Measurements from ENCODE around the gene ME3. TPM values are rescaled to one million over a fixed set of nuclear protein-coding genes. Genes with fewer than 3 reads are reported as not detected.

Gene ME3
- total RNA-seq, 3 donors from 2014 or later = 29.3 to 51.2 (median 31.8) TPM

- H3K4me3 ChIP-seq = no peak overlapping the region
- intact Hi-C loops (cut with DNase I, micrococcal nuclease) = no loop called here
- TF ChIP-seq CTCF (IDR thresholded peaks at IDR 0.05) = no peak
- H3K9me3 ChIP-seq = no peaks in the 10 kb centered on the region
- no peaks in the 10 kb centered on the region for H3K4me1 ChIP-seq (ENCODE audit: low read depth)
- ATAC-seq (peak; percentile 49), DNase-seq (peak in 1 of 3 donors; percentile 14)
- H3K36me3 ChIP-seq (ENCODE audit: low read depth) = no peaks in the 10 kb centered on the region
Measured at GRCh38 chr11:86486261-86487030, 186.0 kb downstream of the ME3 start.

GRCh38 chr11:86484795-86485166 is 187.6 kb downstream of the ME3 start:
- ATAC-seq (no peak), DNase-seq (no peak)
- intact Hi-C loops (cut with DNase I, micrococcal nuclease) = no loop called here
- H3K9me3 ChIP-seq = no peaks in the 10 kb centered on the region
- H3K4me3 ChIP-seq = no peak overlapping the region
- no peaks in the 10 kb centered on the region for H3K4me1 ChIP-seq (ENCODE audit: low read depth)
- TF ChIP-seq CTCF (IDR thresholded peaks at IDR 0.05) = no peak
- no peaks in the 10 kb centered on the region for H3K36me3 ChIP-seq (ENCODE audit: low read depth)

- Histone ChIP-seq H3K4me3 (no peak overlapping the region), H3K9me3 (no peaks in the 10 kb centered on the region), H3K36me3 (ENCODE audit: low read depth) (no peaks in the 10 kb centered on the region), H3K4me1 (ENCODE audit: low read depth) (no peaks in the 10 kb centered on the region)
- no peak for DNase-seq
- peak; percentile 35 for ATAC-seq
- intact Hi-C loops (cut with DNase I, micrococcal nuclease) = no loop called here
- TF ChIP-seq CTCF (IDR thresholded peaks at IDR 0.05) = no peak
Measured at GRCh38 chr11:86483940-86484794, 188.2 kb downstream of the ME3 start.

- Histone ChIP-seq H3K4me3 (no peak overlapping the region), H3K36me3 (ENCODE audit: low read depth) (no peaks in the 10 kb centered on the region), H3K4me1 (ENCODE audit: low read depth) (no peaks in the 10 kb centered on the region), H3K9me3 (no peaks in the 10 kb centered on the region)
- DNase-seq (no peak), ATAC-seq (no peak)
- no peak for TF ChIP-seq CTCF (IDR thresholded peaks at IDR 0.05)
- intact Hi-C loops (cut with DNase I, micrococcal nuclease) = no loop called here
Measured at GRCh38 chr11:86483610-86483939, 188.8 kb downstream of the ME3 start.

GRCh38 chr11:86482692-86483091 is 189.7 kb downstream of the ME3 start:
- intact Hi-C loops (cut with DNase I, micrococcal nuclease) = no loop called here
- no peak for TF ChIP-seq CTCF (IDR thresholded peaks at IDR 0.05)
- DNase-seq (no peak), ATAC-seq (no peak)
- Histone ChIP-seq H3K4me1 (ENCODE audit: low read depth) (no peaks in the 10 kb centered on the region), H3K36me3 (ENCODE audit: low read depth) (no peaks in the 10 kb centered on the region), H3K4me3 (no peak overlapping the region), H3K9me3 (no peaks in the 10 kb centered on the region)

All from mucosa of descending colon (tissue), 3 donors.